Measurements from ENCODE around the gene AKT1.
"Not testable (repeated sequence)": the region's sequence is repeated elsewhere in the genome, so short reads cannot be mapped to it uniquely, and the experiment has no call there.

The AKT1 gene

GRCh38 chr14:104818714-104819161 is 23.2 kb upstream of the AKT1 start:
- no peak for DNase-seq (ENCODE audit: low spot score)

- no peak for DNase-seq (ENCODE audit: low spot score)
Measured at GRCh38 chr14:104817930-104818713, 22.6 kb upstream of the AKT1 start.

GRCh38 chr14:104816616-104816884 is 21.0 kb upstream of the AKT1 start:
- no peak for DNase-seq (ENCODE audit: low spot score)

- DNase-seq (ENCODE audit: low spot score) = not testable (repeated sequence)
Measured at GRCh38 chr14:104814701-104815100, 19.2 kb upstream of the AKT1 start.

- no peak for DNase-seq (ENCODE audit: low spot score)
Measured at GRCh38 chr14:104813286-104813685, 17.7 kb upstream of the AKT1 start.

GRCh38 chr14:104810316-104810715 is 14.8 kb upstream of the AKT1 start:
- DNase-seq (ENCODE audit: low spot score) = no peak

GRCh38 chr14:104808456-104808855 is 12.9 kb upstream of the AKT1 start:
- DNase-seq (ENCODE audit: low spot score) = no peak

- no peak for DNase-seq (ENCODE audit: low spot score)
Measured at GRCh38 chr14:104806625-104807465, 11.3 kb upstream of the AKT1 start.

GRCh38 chr14:104805941-104806624 is 10.5 kb upstream of the AKT1 start:
- no peak for DNase-seq (ENCODE audit: low spot score)

GRCh38 chr14:104805326-104805678 is 9.8 kb upstream of the AKT1 start:
- DNase-seq (ENCODE audit: low spot score) = no peak

GRCh38 chr14:104804481-104805325 is 9.2 kb upstream of the AKT1 start:
- no peak for DNase-seq (ENCODE audit: low spot score)

GRCh38 chr14:104803912-104804410 is 8.4 kb upstream of the AKT1 start:
- DNase-seq (ENCODE audit: low spot score) = no peak

GRCh38 chr14:104803280-104803911 is 7.8 kb upstream of the AKT1 start:
- DNase-seq (ENCODE audit: low spot score) = no peak

GRCh38 chr14:104802394-104803184 is 7.0 kb upstream of the AKT1 start:
- no peak for DNase-seq (ENCODE audit: low spot score)

GRCh38 chr14:104801520-104802393 is 6.2 kb upstream of the AKT1 start:
- DNase-seq (ENCODE audit: low spot score) = no peak

GRCh38 chr14:104800771-104801519 is 5.4 kb upstream of the AKT1 start, which contains the start of gene ZBTB42:
TSS of gene ZBTB42 (plus strand) at chr14:104801101. CDS start at chr14:104801198, 97 bp downstream.
- DNase-seq (ENCODE audit: low spot score) = peak; percentile 74

- peak; percentile 84 for DNase-seq (ENCODE audit: low spot score)
Measured at GRCh38 chr14:104800015-104800770, 4.6 kb upstream of the AKT1 start.

Measured in HuH-7 (cell line).